ENCODE results near the gene DDX47. TPM values are rescaled to one million over a fixed set of nuclear protein-coding genes. Genes with fewer than 3 reads are reported as not detected.

DDX47 gene
- total and polyA plus RNA-seq, 10 of the 15 experiments (the other 5 are each of a cell fraction or from before 2014, with no cell fraction given), result 84.8 to 266 (median 120) TPM

DNA sequence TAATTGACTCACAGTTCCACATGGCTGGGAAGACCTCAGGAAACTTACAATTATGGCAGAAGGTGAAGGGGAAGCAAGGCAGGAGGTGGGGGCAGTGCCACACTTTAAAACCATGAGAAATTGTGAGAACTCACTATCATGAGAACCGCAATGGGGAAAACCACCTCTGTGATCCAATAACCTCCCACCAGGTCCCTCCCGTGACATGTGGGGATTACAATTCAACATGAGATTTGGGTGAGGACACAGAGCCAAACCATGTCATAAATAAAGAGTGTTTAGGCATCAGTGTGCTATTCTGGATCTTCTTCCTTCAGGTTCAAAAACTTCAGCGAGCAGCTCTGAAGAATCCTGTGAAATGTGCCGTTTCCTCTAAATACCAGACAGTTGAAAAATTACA is 9.7 kb downstream of the DDX47 start:
- Histone ChIP-seq H3K4me2 (ENCODE audit: control insufficient read depth, insufficient read depth) (no peak overlapping the region), H3K9ac (ENCODE audit: control insufficient read depth, insufficient read depth, low read length) (no peak overlapping the region), H3K4me1 (ENCODE audit: control insufficient read depth, insufficient read depth, low read length) (peaks cover 14% of the 10 kb centered on the region), H3K27me3 (replicated peaks in 1 of 2; ENCODE audit: control insufficient read depth in 2 of 2, insufficient read depth in 2 of 2, low read length in 1 of 2) (no peaks in the 10 kb centered on the region), H4K20me1 (ENCODE audit: control insufficient read depth, insufficient read depth) (peaks cover 3% of the 10 kb centered on the region; the same call in 1 of the 2 replicates), H3K36me3 (ENCODE audit: control insufficient read depth in 2 of 2, insufficient read depth in 2 of 2, low read length in 1 of 2) (peaks cover 13 to 66% of the 10 kb centered on the region in 2 experiments), H3K4me3 (no peak overlapping the region), H2AFZ (ENCODE audit: control insufficient read depth, low read depth, low read length) (no peak overlapping the region), H3K79me2 (ENCODE audit: control insufficient read depth, insufficient read depth, low read length) (peaks cover 30% of the 10 kb centered on the region), H3K9me3 (replicated peaks; ENCODE audit: control insufficient read depth, insufficient read depth, low read length) (no peaks in the 10 kb centered on the region), H3K27ac (ENCODE audit: control insufficient read depth, insufficient read depth) (peak overlapping the region; percentile 70; the same call in 1 of the 2 replicates)
- ChIA-PET CTCF (interaction anchor here (12.6 kb wide), 1 partner anchor 35 kb away, joined by 136 read pairs; no protein-coding TSS in a partner anchor), SMC1A (ENCODE audit: uncharacterized antibody, unreplicated experiment) (interaction anchor here (1.4 to 2.5 kb wide), 5 partner anchors 8 to 34 kb away, joined by 4 to 14 read pairs (median 5); no protein-coding TSS in a partner anchor), RAD21 (ENCODE audit: unreplicated experiment) (interaction anchor here (1.4 kb wide), 1 partner anchor 9 kb away, joined by 4 read pairs; no protein-coding TSS in a partner anchor), POLR2A (no interaction called here)
- intact Hi-C loops (cut with micrococcal nuclease; ENCODE audit: unreplicated experiment) (no loop called here), in situ Hi-C loops (cut with MboI) (loop anchor here (25.0 kb wide), 1 partner anchor 1964 kb away; no protein-coding TSS in a partner anchor)
- BruUV-seq (replicated peaks), result no TSS peak
- WGBS (ENCODE audit: insufficient coverage, insufficient replicate concordance, low lambda C conversion rate, missing lambda C conversion rate), result 97% methylated on average over 4 of the region's 4 CpGs
- ATAC-seq (no peak), DNase-seq (ENCODE audit: low read depth, low spot score) (no peak), FAIRE-seq (no peak)
- TF ChIP-seq NFYA (IDR thresholded peaks at IDR 0.05; ENCODE audit: borderline replicate concordance, low read depth, low read length) (no peak), NR2F1 (conservative IDR thresholded peaks at IDR 0.05) (no peak)
- TF ChIP-seq, protein P1, sequence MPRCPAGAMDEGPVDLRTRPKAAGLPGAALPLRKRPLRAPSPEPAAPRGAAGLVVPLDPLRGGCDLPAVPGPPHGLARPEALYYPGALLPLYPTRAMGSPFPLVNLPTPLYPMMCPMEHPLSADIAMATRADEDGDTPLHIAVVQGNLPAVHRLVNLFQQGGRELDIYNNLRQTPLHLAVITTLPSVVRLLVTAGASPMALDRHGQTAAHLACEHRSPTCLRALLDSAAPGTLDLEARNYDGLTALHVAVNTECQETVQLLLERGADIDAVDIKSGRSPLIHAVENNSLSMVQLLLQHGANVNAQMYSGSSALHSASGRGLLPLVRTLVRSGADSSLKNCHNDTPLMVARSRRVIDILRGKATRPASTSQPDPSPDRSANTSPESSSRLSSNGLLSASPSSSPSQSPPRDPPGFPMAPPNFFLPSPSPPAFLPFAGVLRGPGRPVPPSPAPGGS (IDR thresholded peaks at IDR 0.05; ENCODE audit: borderline replicate concordance, insufficient read depth, low read depth, low read length, poor library complexity, severe bottlenecking), result peak; percentile 15

DNA sequence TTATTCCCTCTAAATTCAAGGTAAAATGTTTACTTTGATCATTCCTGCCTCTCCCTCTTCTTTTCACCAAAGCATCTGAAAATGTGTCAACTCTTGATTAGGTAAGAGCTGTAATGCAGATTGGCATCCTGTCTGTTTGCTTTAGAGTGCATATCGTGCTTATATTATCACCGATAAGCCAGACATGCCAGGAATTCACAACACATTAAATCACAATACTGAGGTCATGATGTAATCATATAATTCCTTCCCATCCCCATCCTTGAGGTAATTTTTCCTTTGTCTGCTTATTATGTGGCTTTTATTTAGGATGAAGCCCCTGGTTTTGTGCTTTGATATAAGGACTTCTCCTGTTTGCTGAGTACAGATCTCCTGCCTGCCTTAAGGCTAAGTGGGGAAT is 10.2 kb downstream of the DDX47 start:
- TF ChIP-seq, protein P2, sequence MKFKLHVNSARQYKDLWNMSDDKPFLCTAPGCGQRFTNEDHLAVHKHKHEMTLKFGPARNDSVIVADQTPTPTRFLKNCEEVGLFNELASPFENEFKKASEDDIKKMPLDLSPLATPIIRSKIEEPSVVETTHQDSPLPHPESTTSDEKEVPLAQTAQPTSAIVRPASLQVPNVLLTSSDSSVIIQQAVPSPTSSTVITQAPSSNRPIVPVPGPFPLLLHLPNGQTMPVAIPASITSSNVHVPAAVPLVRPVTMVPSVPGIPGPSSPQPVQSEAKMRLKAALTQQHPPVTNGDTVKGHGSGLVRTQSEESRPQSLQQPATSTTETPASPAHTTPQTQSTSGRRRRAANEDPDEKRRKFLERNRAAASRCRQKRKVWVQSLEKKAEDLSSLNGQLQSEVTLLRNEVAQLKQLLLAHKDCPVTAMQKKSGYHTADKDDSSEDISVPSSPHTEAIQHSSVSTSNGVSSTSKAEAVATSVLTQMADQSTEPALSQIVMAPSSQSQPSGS (IDR thresholded peaks at IDR 0.05; ENCODE audit: low read length), result no peak
- 98% methylated on average over 2 of the region's 2 CpGs for WGBS (ENCODE audit: insufficient coverage, insufficient replicate concordance, low lambda C conversion rate, missing lambda C conversion rate)
- Histone ChIP-seq H3K4me3 (no peak overlapping the region), H4K20me1 (ENCODE audit: control insufficient read depth, insufficient read depth) (peaks cover 3% of the 10 kb centered on the region; the same call in 1 of the 2 replicates), H3K79me2 (ENCODE audit: control insufficient read depth, insufficient read depth, low read length) (peaks cover 27% of the 10 kb centered on the region), H3K4me1 (ENCODE audit: control insufficient read depth, insufficient read depth, low read length) (peaks cover 12% of the 10 kb centered on the region), H3K4me2 (ENCODE audit: control insufficient read depth, insufficient read depth) (no peak overlapping the region), H3K9me3 (replicated peaks; ENCODE audit: control insufficient read depth, insufficient read depth, low read length) (no peaks in the 10 kb centered on the region), H3K36me3 (ENCODE audit: control insufficient read depth in 2 of 2, insufficient read depth in 2 of 2, low read length in 1 of 2) (peaks cover 13 to 67% of the 10 kb centered on the region in 2 experiments), H3K27ac (ENCODE audit: control insufficient read depth, insufficient read depth) (no peak overlapping the region), H3K27me3 (replicated peaks in 1 of 2; ENCODE audit: control insufficient read depth in 2 of 2, insufficient read depth in 2 of 2, low read length in 1 of 2) (no peaks in the 10 kb centered on the region), H2AFZ (ENCODE audit: control insufficient read depth, low read depth, low read length) (no peak overlapping the region), H3K9ac (ENCODE audit: control insufficient read depth, insufficient read depth, low read length) (no peak overlapping the region)
- ChIA-PET SMC1A (ENCODE audit: uncharacterized antibody, unreplicated experiment) (interaction anchor here (1.3 to 2.5 kb wide), 4 partner anchors 11 to 36 kb away, joined by 4 to 7 read pairs (median 4); no protein-coding TSS in a partner anchor), POLR2A (interaction anchor here (0.6 kb wide), 1 partner anchor 21 kb away, joined by 6 read pairs; no protein-coding TSS in a partner anchor), RAD21 (ENCODE audit: unreplicated experiment) (no interaction called here), CTCF (interaction anchor here (0.8 kb wide), 1 partner anchor 68 kb away, joined by 3 read pairs; the partner anchor contains the start of gene GPRC5A)
- no peak for FAIRE-seq
- ATAC-seq, result no peak
- in situ Hi-C loops (cut with MboI), result loop anchor here (25.0 kb wide), 1 partner anchor 1964 kb away; no protein-coding TSS in a partner anchor
- DNase-seq (ENCODE audit: low read depth, low spot score), result no peak
- intact Hi-C loops (cut with micrococcal nuclease; ENCODE audit: unreplicated experiment), result no loop called here
- BruUV-seq (replicated peaks), result no TSS peak

Measured in GM12878 (cell line).